ENCODE measurements around the gene USP28.

DNA sequence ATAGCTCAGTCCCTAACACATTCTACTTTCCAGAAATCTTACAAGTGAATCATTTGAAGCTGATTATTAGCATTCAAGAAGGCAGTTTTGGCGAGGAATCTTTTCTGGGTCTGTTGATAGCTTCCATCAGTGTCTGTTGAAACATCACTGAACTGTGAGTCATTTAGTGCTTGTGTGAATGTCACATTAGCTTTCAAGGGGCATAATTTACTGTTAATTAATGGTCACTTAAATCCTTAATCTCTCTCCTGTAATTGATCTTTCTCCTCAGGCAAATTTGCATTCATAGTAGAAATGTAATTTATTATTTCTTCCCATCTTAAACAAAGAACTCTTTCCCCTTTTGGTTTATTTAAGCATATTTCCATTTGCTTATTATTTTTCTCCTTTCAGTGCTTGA is 31.8 kb upstream of the USP28 start:
- TF ChIP-seq, protein P1, sequence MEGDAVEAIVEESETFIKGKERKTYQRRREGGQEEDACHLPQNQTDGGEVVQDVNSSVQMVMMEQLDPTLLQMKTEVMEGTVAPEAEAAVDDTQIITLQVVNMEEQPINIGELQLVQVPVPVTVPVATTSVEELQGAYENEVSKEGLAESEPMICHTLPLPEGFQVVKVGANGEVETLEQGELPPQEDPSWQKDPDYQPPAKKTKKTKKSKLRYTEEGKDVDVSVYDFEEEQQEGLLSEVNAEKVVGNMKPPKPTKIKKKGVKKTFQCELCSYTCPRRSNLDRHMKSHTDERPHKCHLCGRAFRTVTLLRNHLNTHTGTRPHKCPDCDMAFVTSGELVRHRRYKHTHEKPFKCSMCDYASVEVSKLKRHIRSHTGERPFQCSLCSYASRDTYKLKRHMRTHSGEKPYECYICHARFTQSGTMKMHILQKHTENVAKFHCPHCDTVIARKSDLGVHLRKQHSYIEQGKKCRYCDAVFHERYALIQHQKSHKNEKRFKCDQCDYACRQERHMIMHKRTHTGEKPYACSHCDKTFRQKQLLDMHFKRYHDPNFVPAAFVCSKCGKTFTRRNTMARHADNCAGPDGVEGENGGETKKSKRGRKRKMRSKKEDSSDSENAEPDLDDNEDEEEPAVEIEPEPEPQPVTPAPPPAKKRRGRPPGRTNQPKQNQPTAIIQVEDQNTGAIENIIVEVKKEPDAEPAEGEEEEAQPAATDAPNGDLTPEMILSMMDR (conservative IDR thresholded peaks at IDR 0.05) = no peak
- TF ChIP-seq ZFX (IDR thresholded peaks at IDR 0.05) = no peak
